ENCODE data around the gene NRM.

GRCh38 chr6:30721198-30722024 lies 30.6 kb upstream of the NRM start:
- TF ChIP-seq GATA2 (IDR thresholded peaks at IDR 0.05; ENCODE audit: low read depth, low read length) (no peak), GATA3 (IDR thresholded peaks at IDR 0.05; ENCODE audit: low read depth, low read length) (no peak)
